SH-SY5Y (cell line): ENCODE data around the gene ZBTB16.

Experiments used
- GATA2 ChIP-seq: IDR thresholded peaks from 2 replicates; pipeline ENCODE4 v1.6.1; 2011; ENCODE audit warnings: mild to moderate bottlenecking, low read depth, low read length
- GATA3 ChIP-seq: IDR thresholded peaks from 2 replicates; pipeline ENCODE4 v1.6.1; 2011; ENCODE audit warnings: low read depth, mild to moderate bottlenecking, low read length, moderate library complexity

GRCh38 chr11:114025329-114025907 is 34.1 kb upstream of the ZBTB16 start:
- TF ChIP-seq GATA2 (no peak), GATA3 (no peak)
